Natural killer cell (primary cell): ENCODE measurements around the gene ZNF107. TPM values are rescaled to one million over a fixed set of nuclear protein-coding genes. Genes with fewer than 3 reads are reported as not detected.

ENCODE experiments used
- ATAC-seq, 3 donors: fragments of 150-1000 bp in 2 of 3; fragments of 200-7000 bp in 1 of 3; cut with Tn5 transposase; 1 replicate in 1 of 3; 2 replicates in 2 of 3; pipeline ENCODE4 v1.10.0; 2021; ENCODE audit warnings: mild to moderate bottlenecking in 2 of 3, moderate library complexity in 2 of 3
- DNase-seq, 2 donors: peaks; one replicate each; pipeline versions ENCODE4 v3.0.0 to v3.0.0-alpha.2; 2013 to 2021; ENCODE audit warnings: mixed read lengths in 1 of 2
- H3K27ac ChIP-seq: one replicate; pipeline ENCODE4 v1.5.1; 2013; ENCODE audit warnings: mild to moderate bottlenecking, low read length
- H3K27me3 ChIP-seq: one replicate; pipeline ENCODE4 v1.6.1; 2013; ENCODE audit warnings: low read length; ENCODE audit not compliant: control insufficient read depth, insufficient read depth
- H3K36me3 ChIP-seq: one replicate; pipeline ENCODE4 v1.6.1; 2013; ENCODE audit warnings: low read length; ENCODE audit not compliant: control insufficient read depth, insufficient read depth
- H3K4me1 ChIP-seq: one replicate; pipeline ENCODE4 v1.6.1; 2013; ENCODE audit warnings: low read length; ENCODE audit not compliant: control insufficient read depth, insufficient read depth
- H3K4me3 ChIP-seq: one replicate; pipeline ENCODE4 v1.5.1; 2013; ENCODE audit warnings: low read length
- H3K9me3 ChIP-seq: one replicate; pipeline ENCODE4 v1.6.1; 2013; ENCODE audit warnings: low read length; ENCODE audit not compliant: control insufficient read depth, insufficient read depth
- H3K27ac Mint-ChIP-seq, 2 donors: one replicate each; pipeline ENCODE4 v1.8.0; 2022; ENCODE audit warnings: mild to moderate bottlenecking in 2 of 2, mixed read lengths in 2 of 2, moderate library complexity in 1 of 2
- H3K27me3 Mint-ChIP-seq, 2 donors: one replicate each; pipeline ENCODE4 v1.8.0; 2022; ENCODE audit warnings: low read depth in 2 of 2, mixed read lengths in 2 of 2
- H3K36me3 Mint-ChIP-seq: one replicate; pipeline ENCODE4 v1.8.0; 2022; ENCODE audit warnings: mixed read lengths
- H3K4me1 Mint-ChIP-seq, 2 donors: one replicate each; pipeline ENCODE4 v1.8.0; 2022; ENCODE audit warnings: mixed read lengths in 2 of 2
- H3K4me3 Mint-ChIP-seq: one replicate; pipeline ENCODE4 v1.8.0; 2022; ENCODE audit warnings: mild to moderate bottlenecking, moderate library complexity, mixed read lengths
- H3K9me3 Mint-ChIP-seq, 2 donors: one replicate each; pipeline ENCODE4 v1.8.0; 2022; ENCODE audit warnings: mixed read lengths in 2 of 2
- CTCF ChIP-seq: fragments of 200-600 bp; IDR thresholded peaks from one replicate; pipeline ENCODE4 v1.8.0; 2022; ENCODE audit warnings: antibody characterized with exemption
- WGBS: methylation state at CpG from one replicate; pipeline ENCODE4 v1.1.7; 2013; ENCODE audit warnings: missing lambda C conversion rate; ENCODE audit not compliant: insufficient coverage; 5-methylcytosine and 5-hydroxymethylcytosine counted together
- intact Hi-C: fragments of 100-400 bp; cut with micrococcal nuclease; formaldehyde crosslinking; loops from one replicate; pipeline ENCODE4 v1.14.2; 2022
- total RNA-seq, 4 donors: library from RNA; stranded (reverse); fragments of 120-200 nt in 1 of 4; gene quantifications; one replicate each; pipeline versions ENCODE4 v1.2.3 to v1.2.4, GENCODE V29; 2013 to 2022

The ZNF107 gene
- total RNA-seq, 3 donors from 2014 or later (not counting 1 experiment from before 2014, with no cell fraction given) = 10.3 to 13.3 (median 10.4) TPM

GRCh38 chr7:64744680-64745079 lies 78.7 kb downstream of the ZNF107 start:
- TF ChIP-seq CTCF = no peak
- Histone ChIP-seq H3K36me3 (no peaks in the 10 kb centered on the region), H3K27ac (no peak overlapping the region), H3K4me1 (no peaks in the 10 kb centered on the region), H3K9me3 (no peaks in the 10 kb centered on the region), H3K4me3 (no peak overlapping the region), H3K27me3 (no peaks in the 10 kb centered on the region)
- ATAC-seq (no peak), DNase-seq (no peak)
- intact Hi-C loops = no loop called here
- Mint-ChIP-seq H3K4me1 (no peaks in the 10 kb centered on the region), H3K36me3 (no peaks in the 10 kb centered on the region), H3K27ac (no peak overlapping the region), H3K27me3 (no peaks in the 10 kb centered on the region), H3K9me3 (peaks cover 4 to 6% of the 10 kb centered on the region in 2 donors), H3K4me3 (no peak overlapping the region)
- 87% methylated on average over 3 of the region's 4 CpGs for WGBS

GRCh38 chr7:64747802-64748201 lies 81.9 kb downstream of the ZNF107 start:
- H3K36me3 ChIP-seq = no peaks in the 10 kb centered on the region
- intact Hi-C loops = no loop called here
- Mint-ChIP-seq H3K27me3 (no peaks in the 10 kb centered on the region), H3K36me3 (no peaks in the 10 kb centered on the region), H3K9me3 (peaks cover 4 to 8% of the 10 kb centered on the region in 2 donors), H3K4me1 (no peaks in the 10 kb centered on the region), H3K4me3 (no peak overlapping the region), H3K27ac (no peak overlapping the region)
- no peaks in the 10 kb centered on the region for H3K4me1 ChIP-seq
- ATAC-seq (no peak), DNase-seq (no peak)
- H3K27me3 ChIP-seq = no peaks in the 10 kb centered on the region
- TF ChIP-seq CTCF = no peak
- H3K4me3 ChIP-seq = no peak overlapping the region
- H3K9me3 ChIP-seq = no peaks in the 10 kb centered on the region
- H3K27ac ChIP-seq = no peak overlapping the region

GRCh38 chr7:64753032-64753431 lies 87.1 kb downstream of the ZNF107 start:
- Histone ChIP-seq H3K9me3 (no peaks in the 10 kb centered on the region), H3K4me3 (no peak overlapping the region), H3K36me3 (no peaks in the 10 kb centered on the region), H3K4me1 (no peaks in the 10 kb centered on the region), H3K27ac (no peak overlapping the region), H3K27me3 (no peaks in the 10 kb centered on the region)
- H3K27me3 Mint-ChIP-seq = no peaks in the 10 kb centered on the region
- no peaks in the 10 kb centered on the region for H3K4me1 Mint-ChIP-seq
- no peak overlapping the region for H3K4me3 Mint-ChIP-seq
- no peak for TF ChIP-seq CTCF
- no peak for DNase-seq
- H3K36me3 Mint-ChIP-seq = no peaks in the 10 kb centered on the region
- intact Hi-C loops = no loop called here
- no peak overlapping the region for H3K27ac Mint-ChIP-seq
- no peak for ATAC-seq
- 69% methylated on average over 2 of the region's 2 CpGs for WGBS
- H3K9me3 Mint-ChIP-seq = peaks cover 2 to 8% of the 10 kb centered on the region in 2 donors

GRCh38 chr7:64755865-64756264 lies 89.9 kb downstream of the ZNF107 start:
- H3K27ac ChIP-seq = no peak overlapping the region
- H3K36me3 Mint-ChIP-seq = no peaks in the 10 kb centered on the region
- no peak overlapping the region for H3K4me3 Mint-ChIP-seq
- H3K27ac Mint-ChIP-seq = no peak overlapping the region
- H3K4me1 ChIP-seq = no peaks in the 10 kb centered on the region
- DNase-seq (no peak), ATAC-seq (no peak)
- TF ChIP-seq CTCF = no peak
- H3K9me3 ChIP-seq = peaks cover 3% of the 10 kb centered on the region
- no peak overlapping the region for H3K4me3 ChIP-seq
- no peaks in the 10 kb centered on the region for H3K36me3 ChIP-seq
- intact Hi-C loops = no loop called here
- no peaks in the 10 kb centered on the region for H3K4me1 Mint-ChIP-seq
- H3K27me3 ChIP-seq = no peaks in the 10 kb centered on the region
- H3K9me3 Mint-ChIP-seq = peaks cover 2 to 8% of the 10 kb centered on the region in 2 donors
- WGBS = 87% methylated on average over 1 of the region's 3 CpGs
- H3K27me3 Mint-ChIP-seq = no peaks in the 10 kb centered on the region
